Thymus (tissue), 11 donors: Measurements from ENCODE around the gene PPP1R12A. TPM values are rescaled to one million over a fixed set of nuclear protein-coding genes. Genes with fewer than 3 reads are reported as not detected.
A peak's percentile ranks its signal among the peaks of the same experiment; 100 is the strongest.

Source experiments
- DNase-seq, 9 donors: peaks; one replicate each; pipeline ENCODE4 v3.0.0-alpha.2; 2013; ENCODE audit warnings: low spot score in 9 of 9, low read depth in 6 of 9, missing footprints in 1 of 9
- H3K27ac ChIP-seq, 2 donors: one replicate each; pipeline ENCODE4 v1.5.1; 2013; ENCODE audit warnings: control low read depth in 1 of 2, low read depth in 1 of 2, low read length in 1 of 2, mild to moderate bottlenecking in 1 of 2, moderate library complexity in 1 of 2
- H3K27me3 ChIP-seq, 2 donors: one replicate each; pipeline ENCODE4 v1.5.1; 2013; ENCODE audit warnings: low read length in 1 of 2; ENCODE audit not compliant: control insufficient read depth in 2 of 2, insufficient read depth in 1 of 2
- H3K36me3 ChIP-seq, 2 donors: one replicate each; pipeline ENCODE4 v1.5.1; 2013; ENCODE audit warnings: low read length in 1 of 2, mild to moderate bottlenecking in 1 of 2, moderate library complexity in 1 of 2; ENCODE audit not compliant: control insufficient read depth in 2 of 2, insufficient read depth in 2 of 2
- H3K4me1 ChIP-seq, 2 donors: one replicate each; pipeline ENCODE4 v1.5.1; 2013; ENCODE audit warnings: low read length in 2 of 2; ENCODE audit not compliant: control insufficient read depth in 2 of 2, insufficient read depth in 2 of 2
- H3K4me3 ChIP-seq, 2 donors: one replicate each; pipeline ENCODE4 v1.5.1; 2013; ENCODE audit warnings: low read length in 2 of 2, control low read depth in 1 of 2, mild to moderate bottlenecking in 1 of 2
- H3K9me3 ChIP-seq, 2 donors: one replicate each; pipeline ENCODE4 v1.5.1; 2013; ENCODE audit warnings: low read length in 1 of 2, mild to moderate bottlenecking in 1 of 2; ENCODE audit not compliant: control insufficient read depth in 2 of 2, insufficient read depth in 1 of 2
- whole genome bisulfite sequencing: extraction: QIAGEN DNeasy Blood & Tissue Kit; methylation state at CpG from one replicate; pipeline ENCODE4 v1.1.7; 2013; 5-methylcytosine and 5-hydroxymethylcytosine counted together
- polyA plus RNA-seq: library from polyadenylated mRNA; stranded (reverse); fragments of 200-250 nt; gene quantifications from one replicate; pipeline ENCODE4 v1.2.3, GENCODE V29; 2013
- total RNA-seq: library from RNA; stranded (reverse); fragments of 120-200 nt; gene quantifications from one replicate; pipeline ENCODE4 v1.2.4, GENCODE V29; 2013
- donor health status: healthy.

PPP1R12A gene
- total and polyA plus RNA-seq, 2 donors = 32.1 to 86.6 TPM

GRCh38 chr12:79932357-79932756 is 2.5 kb downstream of the PPP1R12A start:
- no peak overlapping the region for H3K27ac ChIP-seq
- H3K4me1 ChIP-seq = peaks cover 6 to 9% of the 10 kb centered on the region in 2 donors
- WGBS = 84% methylated on average over 5 of the region's 5 CpGs
- H3K27me3 ChIP-seq = no peaks in the 10 kb centered on the region
- H3K4me3 ChIP-seq = no peak overlapping the region
- H3K9me3 ChIP-seq = no peaks in the 10 kb centered on the region
- DNase-seq = no peak
- H3K36me3 ChIP-seq = peaks cover 0 to 3% of the 10 kb centered on the region in 2 donors

GRCh38 chr12:79929065-79929464 is 5.8 kb downstream of the PPP1R12A start:
- no peak for DNase-seq
- whole genome bisulfite sequencing = 97% methylated on average over 10 of the region's 10 CpGs
- Histone ChIP-seq H3K4me3 (no peak overlapping the region), H3K36me3 (peaks cover 0 to 3% of the 10 kb centered on the region in 2 donors), H3K4me1 (peaks cover 5 to 10% of the 10 kb centered on the region in 2 donors), H3K27ac (no peak overlapping the region), H3K9me3 (no peaks in the 10 kb centered on the region), H3K27me3 (no peaks in the 10 kb centered on the region)

- DNase-seq = peak in 8 of 9 donors; percentile 38 to 86 (median 62)
- H3K36me3 ChIP-seq = peaks cover 0 to 3% of the 10 kb centered on the region in 2 donors
- H3K27ac ChIP-seq = peak overlapping the region in 1 of 2 donors; percentile 55
- 6% methylated on average over 1 of the region's 1 CpG for WGBS
- peaks cover 5 to 10% of the 10 kb centered on the region in 2 donors for H3K4me1 ChIP-seq
- H3K4me3 ChIP-seq = no peak overlapping the region
- no peaks in the 10 kb centered on the region for H3K9me3 ChIP-seq
- no peaks in the 10 kb centered on the region for H3K27me3 ChIP-seq
These were observed 7.0 kb downstream of the PPP1R12A start for GRCh38 chr12:79927772-79928474.

- WGBS = 76% methylated on average over 3 of the region's 3 CpGs
- no peaks in the 10 kb centered on the region for H3K9me3 ChIP-seq
These were observed 7.9 kb downstream of the PPP1R12A start for GRCh38 chr12:79926951-79927350.

GRCh38 chr12:79925492-79925891 is 9.4 kb downstream of the PPP1R12A start:
- H3K27ac ChIP-seq = no peak overlapping the region
- no peaks in the 10 kb centered on the region for H3K27me3 ChIP-seq
- H3K9me3 ChIP-seq = no peaks in the 10 kb centered on the region
- H3K4me3 ChIP-seq = no peak overlapping the region
- WGBS = 99% methylated on average over 1 of the region's 1 CpG
- H3K36me3 ChIP-seq = peaks cover 0 to 3% of the 10 kb centered on the region in 2 donors
- peaks cover 5 to 10% of the 10 kb centered on the region in 2 donors for H3K4me1 ChIP-seq
- DNase-seq = no peak

More at GRCh38 chr12:79926951-79927350, 7.9 kb downstream of the PPP1R12A start:
- peaks cover 0 to 3% of the 10 kb centered on the region in 2 donors for H3K36me3 ChIP-seq
- DNase-seq = no peak
- H3K4me1 ChIP-seq = peaks cover 5 to 10% of the 10 kb centered on the region in 2 donors
- H3K27ac ChIP-seq = no peak overlapping the region
- no peaks in the 10 kb centered on the region for H3K27me3 ChIP-seq
- no peak overlapping the region for H3K4me3 ChIP-seq

GRCh38 chr12:79921786-79922185 is 13.1 kb downstream of the PPP1R12A start:
- no peak for DNase-seq
- Histone ChIP-seq H3K36me3 (no peaks in the 10 kb centered on the region), H3K4me1 (peaks cover 0 to under 1% of the 10 kb centered on the region in 2 donors), H3K27ac (no peak overlapping the region), H3K27me3 (no peaks in the 10 kb centered on the region), H3K9me3 (no peaks in the 10 kb centered on the region), H3K4me3 (no peak overlapping the region)
- 98% methylated on average over 1 of the region's 1 CpG for WGBS

GRCh38 chr12:79920421-79921238 is 14.3 kb downstream of the PPP1R12A start:
- Histone ChIP-seq H3K36me3 (no peaks in the 10 kb centered on the region), H3K9me3 (no peaks in the 10 kb centered on the region), H3K4me3 (no peak overlapping the region), H3K27me3 (no peaks in the 10 kb centered on the region), H3K27ac (no peak overlapping the region), H3K4me1 (no peaks in the 10 kb centered on the region)
- WGBS = 83% methylated on average over 5 of the region's 5 CpGs
- DNase-seq = no peak

- no peaks in the 10 kb centered on the region for H3K9me3 ChIP-seq
These were observed 15.1 kb downstream of the PPP1R12A start for GRCh38 chr12:79919762-79920161.

GRCh38 chr12:79916826-79917225 is 18.1 kb downstream of the PPP1R12A start:
- no peaks in the 10 kb centered on the region for H3K4me1 ChIP-seq

More at GRCh38 chr12:79919762-79920161, 15.1 kb downstream of the PPP1R12A start:
- Histone ChIP-seq H3K27ac (no peak overlapping the region), H3K4me1 (no peaks in the 10 kb centered on the region), H3K4me3 (no peak overlapping the region), H3K27me3 (no peaks in the 10 kb centered on the region), H3K36me3 (no peaks in the 10 kb centered on the region)
- no peak for DNase-seq
- WGBS = 99% methylated on average over 1 of the region's 1 CpG

More at GRCh38 chr12:79916826-79917225, 18.1 kb downstream of the PPP1R12A start:
- WGBS = 98% methylated on average over 2 of the region's 2 CpGs
- no peaks in the 10 kb centered on the region for H3K36me3 ChIP-seq
- H3K27ac ChIP-seq = no peak overlapping the region
- H3K4me3 ChIP-seq = no peak overlapping the region
- H3K27me3 ChIP-seq = no peaks in the 10 kb centered on the region
- no peak for DNase-seq
- no peaks in the 10 kb centered on the region for H3K9me3 ChIP-seq
